ENCODE data around the gene LRRC15.

LRRC15 gene

GRCh38 chr3:194384569-194385001 is 15.0 kb upstream of the LRRC15 start:
- DNase-seq: no peak

DNA sequence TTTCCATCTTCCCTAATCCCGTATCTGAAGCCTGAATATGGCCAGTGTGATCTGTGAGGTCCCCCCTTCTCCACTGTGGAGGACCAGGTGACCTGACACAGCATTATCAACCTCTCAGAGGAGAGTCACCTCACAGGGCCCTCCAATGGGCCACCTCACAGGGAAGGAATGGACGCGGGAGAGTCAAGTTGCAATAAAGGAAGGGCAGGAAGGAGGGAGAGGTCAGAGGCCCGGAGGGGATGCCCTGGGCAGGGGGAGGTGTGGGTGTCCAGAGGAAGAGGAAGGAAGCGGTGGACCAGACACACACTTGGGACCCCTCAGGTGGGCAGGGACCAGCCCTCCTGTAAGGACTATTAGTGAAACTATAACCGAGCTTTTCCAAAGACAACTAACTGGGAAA is 14.6 kb upstream of the LRRC15 start:
- DNase-seq: no peak

GRCh38 chr3:194383276-194383940 is 13.9 kb upstream of the LRRC15 start:
- DNase-seq: no peak

DNA sequence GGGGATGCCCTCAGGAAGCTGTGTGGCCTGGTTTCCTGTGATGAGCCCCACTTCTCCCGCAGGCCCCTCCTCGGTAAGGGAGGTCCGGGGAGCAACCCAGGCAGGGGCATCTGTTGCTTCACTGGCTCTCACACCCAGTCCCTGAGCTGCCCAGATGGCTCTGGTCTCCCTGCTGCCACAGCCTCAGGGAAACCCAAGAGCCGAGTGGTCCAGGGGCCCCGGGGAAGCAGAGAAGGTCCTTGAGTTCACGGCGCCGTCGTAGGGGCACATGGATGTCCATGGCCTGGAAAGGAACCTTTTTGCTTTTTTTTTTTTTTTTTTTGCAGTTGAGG is 13.3 kb upstream of the LRRC15 start:
- DNase-seq: no peak

DNA sequence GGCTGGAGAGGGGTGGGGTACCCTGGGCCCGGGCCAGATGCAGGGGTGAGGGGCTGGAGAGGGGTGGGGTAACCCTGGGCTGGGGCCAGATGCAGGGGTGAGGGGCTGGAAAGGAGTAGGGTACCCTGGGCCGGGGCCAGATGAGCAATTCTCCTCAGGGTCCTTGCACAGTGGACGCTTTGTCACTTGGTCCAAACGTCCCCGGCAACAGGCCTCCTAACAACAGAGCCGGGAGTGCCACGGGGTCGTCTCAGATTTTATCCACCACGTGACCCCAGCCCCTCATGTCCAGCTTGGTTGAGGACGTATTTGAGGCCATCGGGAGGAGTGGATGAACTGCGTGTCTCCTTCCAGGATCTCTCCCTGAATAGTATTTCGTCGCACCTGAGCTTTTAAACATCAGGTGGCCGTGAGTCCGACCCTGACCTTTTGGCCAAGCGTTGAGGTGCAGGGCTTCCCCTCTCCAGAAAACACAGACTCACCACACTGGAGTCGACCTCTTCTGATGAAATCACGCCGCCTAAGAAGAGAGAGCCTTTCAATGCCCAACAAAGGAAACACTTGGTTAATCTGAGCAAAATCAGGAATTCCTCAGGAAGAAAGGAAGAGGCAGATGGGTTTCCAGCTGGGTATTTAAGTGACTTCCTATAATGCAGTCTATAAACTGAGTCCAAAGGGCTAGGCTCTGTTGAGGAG is 12.8 kb upstream of the LRRC15 start:
- no peak for DNase-seq

DNA sequence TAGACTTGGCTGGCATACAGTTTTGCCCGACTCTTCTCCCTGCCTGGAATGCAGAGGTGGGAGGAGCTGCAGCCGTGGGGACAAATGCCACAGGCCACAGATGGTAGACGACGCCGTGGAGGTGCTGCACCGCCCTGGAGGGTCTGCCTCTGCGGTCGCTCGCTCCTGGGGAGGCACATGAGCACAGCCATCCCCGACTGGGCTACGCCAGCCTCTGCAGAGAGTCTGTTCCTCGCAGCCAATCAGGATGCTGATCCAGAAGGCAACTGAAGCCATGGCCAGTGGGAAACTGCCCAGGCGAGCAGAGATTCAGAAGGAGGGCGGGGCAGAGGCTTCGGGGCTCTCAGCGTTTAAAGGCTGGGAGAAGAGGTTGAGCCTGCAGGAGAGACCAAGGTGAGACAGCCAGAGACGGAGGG is 11.9 kb upstream of the LRRC15 start:
- DNase-seq: no peak

- DNase-seq: no peak
Measured at GRCh38 chr3:194380326-194380725, 10.8 kb upstream of the LRRC15 start.

DNA sequence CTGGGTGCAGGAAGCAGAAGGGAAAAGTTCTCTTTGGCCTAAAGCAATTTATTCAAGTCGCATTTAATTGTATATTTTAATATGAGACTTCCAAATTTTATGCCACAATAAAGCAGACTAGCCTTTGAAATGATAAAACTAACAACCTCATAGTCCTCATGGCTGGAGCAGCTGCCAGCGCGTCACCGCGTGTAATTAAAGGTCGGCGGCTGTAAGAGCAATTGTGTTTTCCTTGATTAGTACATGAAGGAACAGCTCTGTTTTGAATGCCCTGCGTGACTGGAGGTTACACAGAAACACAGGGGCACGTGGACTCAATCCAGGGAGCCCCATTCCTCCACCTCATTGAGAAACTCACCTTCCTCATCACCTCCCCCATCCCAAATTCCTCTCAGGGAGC is 10.1 kb upstream of the LRRC15 start:
- DNase-seq: no peak

- no peak for DNase-seq
Measured at GRCh38 chr3:194379231-194379630, 9.7 kb upstream of the LRRC15 start.

GRCh38 chr3:194377708-194378107 is 8.2 kb upstream of the LRRC15 start:
- DNase-seq: no peak

- no peak for DNase-seq
Measured at GRCh38 chr3:194376241-194376560, 6.7 kb upstream of the LRRC15 start.

- DNase-seq: no peak
Measured at GRCh38 chr3:194375473-194376240, 6.1 kb upstream of the LRRC15 start.

- no peak for DNase-seq
Measured at GRCh38 chr3:194374935-194375334, 5.4 kb upstream of the LRRC15 start.

- DNase-seq: no peak
Measured at GRCh38 chr3:194373899-194374298, 4.4 kb upstream of the LRRC15 start.

DNA sequence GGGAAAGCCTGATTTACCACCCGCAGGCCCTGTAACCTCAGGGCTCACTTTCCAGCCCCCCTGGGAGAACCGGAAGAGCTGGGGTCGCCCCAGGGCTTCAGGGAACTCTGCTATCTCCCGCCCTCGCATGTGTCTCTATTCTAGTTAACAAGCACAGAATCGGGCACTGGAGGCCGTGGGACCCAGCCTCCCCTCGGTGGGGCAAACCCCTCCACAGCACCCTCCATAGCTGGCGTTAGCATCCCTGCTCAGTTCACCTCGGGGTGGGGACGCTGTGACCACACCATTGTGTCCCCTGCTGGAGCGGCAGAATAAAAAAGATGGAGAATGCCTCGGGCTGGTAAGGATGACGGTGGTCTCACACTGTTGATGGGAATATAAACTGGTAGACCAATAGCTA is 3.5 kb upstream of the LRRC15 start:
- DNase-seq: no peak

DNA sequence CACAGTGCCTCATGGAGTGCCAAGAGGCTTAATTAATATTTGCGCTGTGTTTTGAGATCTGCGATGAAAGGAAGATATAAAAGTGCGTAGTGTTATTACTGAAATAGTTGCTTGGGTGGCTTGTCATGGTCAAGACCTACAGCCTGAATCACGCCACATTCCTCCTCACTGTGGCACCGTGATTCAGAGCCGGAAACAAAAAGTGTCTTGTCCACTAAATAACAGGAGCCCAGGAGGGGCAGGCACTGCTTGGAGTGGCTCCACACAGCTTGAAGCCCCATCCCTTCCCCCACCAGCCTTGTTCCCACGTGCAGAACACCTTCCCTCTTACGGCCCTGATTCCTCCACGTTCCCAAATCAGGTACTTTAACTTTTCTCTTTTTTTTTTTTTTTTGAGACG is 1.2 kb upstream of the LRRC15 start:
- DNase-seq: no peak

GRCh38 chr3:194368918-194369317 is 625 bp downstream of the LRRC15 start:
- no peak for DNase-seq

- DNase-seq: no peak
Measured at GRCh38 chr3:194367992-194368841, 1.3 kb downstream of the LRRC15 start.

GRCh38 chr3:194365978-194366490 is 3.5 kb downstream of the LRRC15 start:
- DNase-seq: no peak

DNA sequence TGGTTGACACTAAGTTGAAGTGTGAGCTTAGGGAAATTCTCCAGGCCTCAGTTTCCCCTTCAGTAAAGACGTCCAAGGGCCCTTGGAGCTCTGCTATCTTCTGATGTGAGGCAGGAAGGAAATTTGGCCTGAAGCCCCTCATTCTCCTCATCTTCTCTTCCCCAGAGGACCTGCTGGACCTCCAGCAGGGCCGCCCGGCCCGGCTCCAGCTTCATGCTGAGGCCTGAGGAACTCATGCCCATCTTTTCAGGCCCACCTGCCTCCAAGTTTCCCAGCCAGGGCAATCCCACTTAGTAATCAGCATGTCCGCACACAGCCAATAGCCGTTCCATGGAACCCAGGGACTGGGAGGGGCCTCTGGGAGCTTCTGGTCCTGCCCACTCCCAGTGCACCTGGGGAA is 4.0 kb downstream of the LRRC15 start:
- no peak for DNase-seq

- DNase-seq: no peak
Measured at GRCh38 chr3:194364652-194365434, 4.7 kb downstream of the LRRC15 start.

- DNase-seq: no peak
Measured at GRCh38 chr3:194364314-194364651, 5.3 kb downstream of the LRRC15 start.
